Ammon's horn (tissue), 1 donor: ENCODE measurements around the gene AFF2.

Experiments used
- DNase-seq: peaks from one replicate; pipeline ENCODE4 v3.0.0-alpha.2; 2016; ENCODE audit warnings: low spot score

AFF2 gene

DNA sequence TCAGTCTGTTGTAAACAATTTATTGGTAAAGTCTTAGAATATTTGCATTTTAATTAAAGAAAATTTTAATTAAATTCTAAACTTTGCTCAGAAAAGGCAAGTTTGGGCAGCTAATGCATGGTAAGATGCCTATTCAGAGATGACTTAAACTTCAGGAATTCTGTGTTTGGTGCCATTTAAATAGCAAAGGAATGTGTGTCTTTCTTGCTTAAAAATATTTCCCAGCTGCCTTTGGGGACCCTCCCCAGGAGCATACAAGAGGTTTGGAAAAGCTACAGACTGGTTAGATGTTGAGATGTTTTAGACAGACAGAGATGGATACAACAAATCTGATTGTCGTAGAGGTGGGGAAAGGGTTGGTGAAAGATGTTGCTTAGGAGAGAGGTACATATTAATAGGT lies 36.5 kb downstream of the AFF2 start:
- DNase-seq: no peak

GRCh38 chrX:148537556-148538182 lies 37.3 kb downstream of the AFF2 start:
- no peak for DNase-seq

- no peak for DNase-seq
These were observed 38.2 kb downstream of the AFF2 start for GRCh38 chrX:148538582-148538981.

DNA sequence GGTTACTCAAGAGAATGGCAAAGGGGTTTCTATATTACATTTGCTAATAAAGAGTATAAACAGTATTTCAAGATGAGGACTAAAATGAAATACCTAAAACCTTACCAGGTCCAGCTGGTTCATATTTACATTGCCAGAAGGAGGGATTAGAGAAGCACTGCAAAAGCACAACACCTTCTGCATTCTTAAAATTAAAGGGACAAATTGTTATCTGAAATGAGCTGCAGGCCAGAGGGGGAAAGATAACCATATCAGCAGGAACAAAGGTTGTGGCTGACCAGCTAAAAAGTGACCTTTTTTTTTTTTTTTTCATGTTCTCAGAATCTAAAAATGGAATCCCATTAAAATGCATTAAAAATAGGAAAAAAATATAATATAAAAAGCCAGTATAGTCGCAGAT lies 39.7 kb downstream of the AFF2 start:
- DNase-seq: no peak

- DNase-seq: no peak
These were observed 40.5 kb downstream of the AFF2 start for GRCh38 chrX:148540671-148541583.

- no peak for DNase-seq
These were observed 41.1 kb downstream of the AFF2 start for GRCh38 chrX:148541584-148541940.

GRCh38 chrX:148542481-148543255 lies 42.3 kb downstream of the AFF2 start:
- no peak for DNase-seq

GRCh38 chrX:148552775-148553174 lies 52.4 kb downstream of the AFF2 start:
- no peak for DNase-seq

DNA sequence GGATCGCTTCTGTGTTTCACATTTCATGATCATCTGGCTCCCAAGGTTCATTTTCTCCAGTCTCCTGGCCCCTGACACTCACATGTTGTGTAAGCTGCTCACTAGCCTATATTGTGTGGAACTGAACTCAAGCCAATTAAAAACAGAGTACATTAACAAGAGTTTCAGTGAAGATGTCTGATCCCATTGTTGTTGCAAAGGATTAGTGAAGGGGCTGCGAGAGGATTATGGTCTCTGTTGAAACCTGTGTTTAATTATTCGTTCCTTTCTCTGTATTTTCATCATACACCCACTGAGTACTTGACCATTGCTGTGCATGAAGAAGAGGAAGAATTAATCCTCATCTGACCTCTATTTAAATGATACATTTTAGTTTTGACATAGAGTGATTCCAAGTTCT lies 54.7 kb downstream of the AFF2 start:
- no peak for DNase-seq

- no peak for DNase-seq
These were observed 55.3 kb downstream of the AFF2 start for GRCh38 chrX:148555571-148556243.

GRCh38 chrX:148556498-148556897 lies 56.1 kb downstream of the AFF2 start:
- DNase-seq: no peak

DNA sequence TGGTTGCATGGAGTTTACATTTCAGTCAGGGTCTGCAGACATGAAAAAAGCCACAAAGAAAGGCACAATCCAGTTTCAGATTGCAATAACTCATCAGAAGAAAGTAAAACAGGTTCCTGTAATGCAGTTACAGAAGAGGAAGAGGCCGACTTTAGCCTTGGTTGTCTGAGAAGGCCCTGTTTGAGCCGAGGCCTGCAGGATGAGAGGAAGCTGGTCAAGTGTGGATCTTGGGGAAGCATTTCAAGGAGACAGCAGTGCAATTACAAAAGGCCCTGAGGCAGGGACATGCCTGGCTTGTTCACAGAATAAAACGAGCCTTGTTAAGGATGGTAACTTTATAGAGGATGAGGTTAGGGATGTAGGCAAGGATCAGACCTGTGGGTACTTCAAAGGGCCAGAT lies 62.4 kb downstream of the AFF2 start:
- DNase-seq: no peak

DNA sequence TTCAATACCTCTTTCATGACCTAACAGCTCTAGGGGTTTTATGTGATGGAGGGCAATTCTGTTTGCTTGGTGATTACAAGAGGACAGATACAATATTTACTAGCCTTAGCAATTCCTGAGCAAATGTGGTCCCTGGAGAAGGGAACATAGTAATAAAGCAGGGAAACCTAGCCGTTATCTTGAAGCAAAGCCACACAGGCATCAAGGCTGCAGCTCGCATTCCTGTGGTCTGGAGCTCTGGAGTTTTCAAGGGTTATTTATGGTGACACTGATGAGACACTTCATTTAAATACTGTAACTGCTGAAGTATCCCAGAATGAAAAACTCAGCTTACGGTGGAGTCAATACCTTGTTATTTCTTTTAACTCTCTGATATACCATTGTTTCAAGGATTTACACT lies 66.8 kb downstream of the AFF2 start:
- DNase-seq: no peak

DNA sequence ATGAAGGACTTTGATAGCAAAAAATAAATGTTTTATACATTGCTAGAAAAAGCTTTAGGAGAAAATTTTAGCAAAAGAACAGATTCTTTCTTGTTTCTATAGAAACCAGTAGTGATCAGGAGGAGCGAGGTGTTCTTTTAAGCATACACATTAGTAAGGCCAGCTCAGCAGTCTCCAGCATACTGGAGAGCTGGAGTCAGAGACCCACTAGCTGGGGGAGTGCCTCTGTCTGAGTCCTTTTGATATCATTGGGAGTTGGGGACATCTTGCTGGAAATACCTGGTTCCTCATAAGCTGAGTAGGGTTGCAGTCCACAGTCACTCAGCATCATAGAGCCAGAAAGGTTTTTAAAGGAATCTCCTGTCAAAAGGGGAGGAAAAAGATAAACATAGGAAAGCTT lies 67.4 kb downstream of the AFF2 start:
- DNase-seq: no peak

- DNase-seq: no peak
These were observed 68.3 kb downstream of the AFF2 start for GRCh38 chrX:148568763-148569162.

DNA sequence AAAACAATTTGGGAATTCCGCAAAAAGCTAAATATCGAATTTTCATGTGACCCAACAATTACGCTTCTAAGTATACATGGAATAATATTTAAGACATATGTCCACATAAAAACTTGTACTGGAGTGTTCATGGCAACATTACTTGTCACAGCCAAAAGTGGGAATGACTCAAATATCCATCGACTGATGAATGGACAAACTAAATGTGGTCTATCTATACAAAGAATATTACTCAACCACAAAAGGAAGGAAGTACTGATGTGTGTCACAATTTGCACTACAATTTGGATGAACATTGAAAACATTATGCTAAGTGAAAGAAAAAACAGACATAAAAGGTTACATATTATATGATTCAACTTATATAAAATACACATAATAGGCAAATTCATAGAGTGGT lies 71.9 kb downstream of the AFF2 start:
- no peak for DNase-seq

DNA sequence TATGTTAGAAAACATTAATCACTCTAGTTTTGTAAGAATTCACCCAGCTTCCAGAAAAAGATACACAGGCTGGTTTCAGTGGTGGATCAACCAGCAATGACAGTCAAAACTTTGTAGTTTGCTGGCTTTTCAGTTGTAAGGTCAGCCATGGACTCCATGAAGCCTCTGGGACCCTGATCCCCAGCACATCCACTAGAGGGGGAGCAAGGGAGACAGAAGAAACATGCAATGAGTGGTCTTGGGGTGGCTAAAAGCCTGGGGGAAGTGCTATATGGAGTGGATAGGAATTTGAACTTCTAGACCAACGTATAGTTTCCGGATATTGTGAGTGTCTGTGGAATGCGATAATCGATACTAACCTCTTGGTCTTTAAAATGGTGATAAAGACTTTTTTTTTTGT lies 72.7 kb downstream of the AFF2 start:
- DNase-seq: no peak

DNA sequence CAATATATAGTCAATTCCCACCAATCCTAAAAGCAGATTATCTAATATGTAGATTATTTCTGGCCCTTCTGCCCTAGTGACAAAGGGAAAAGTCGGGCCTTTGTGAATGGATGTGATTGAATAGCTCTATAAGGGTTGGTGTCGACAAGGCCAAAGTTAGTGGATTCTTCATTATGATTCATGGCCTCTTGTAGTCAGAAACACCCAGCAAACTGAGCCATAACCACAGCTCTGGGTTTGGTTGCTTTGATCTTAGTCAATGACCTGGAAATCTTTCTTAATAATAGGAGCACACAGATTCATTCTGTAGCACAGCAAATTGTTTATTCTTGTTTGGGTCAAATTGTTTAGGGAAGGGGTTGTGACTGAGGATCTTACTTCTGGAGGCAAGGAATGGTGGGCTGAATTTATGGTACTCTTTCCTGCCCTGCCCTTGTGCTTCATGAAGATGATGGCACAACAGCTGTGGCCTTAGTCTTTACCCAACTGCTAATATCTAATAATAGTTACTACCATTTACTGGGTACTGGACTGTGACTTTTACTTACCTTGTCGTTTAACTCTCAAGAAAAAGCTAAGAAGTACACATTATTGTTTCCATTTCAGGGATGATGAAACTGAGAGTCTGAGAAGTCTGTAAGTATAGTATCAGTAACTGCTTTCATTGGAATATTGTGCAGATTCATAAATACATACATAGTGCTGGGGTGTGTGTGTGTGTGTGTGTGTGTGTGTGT lies 74.0 kb downstream of the AFF2 start:
- DNase-seq: no peak

- no peak for DNase-seq
These were observed 76.0 kb downstream of the AFF2 start for GRCh38 chrX:148576396-148576795.

DNA sequence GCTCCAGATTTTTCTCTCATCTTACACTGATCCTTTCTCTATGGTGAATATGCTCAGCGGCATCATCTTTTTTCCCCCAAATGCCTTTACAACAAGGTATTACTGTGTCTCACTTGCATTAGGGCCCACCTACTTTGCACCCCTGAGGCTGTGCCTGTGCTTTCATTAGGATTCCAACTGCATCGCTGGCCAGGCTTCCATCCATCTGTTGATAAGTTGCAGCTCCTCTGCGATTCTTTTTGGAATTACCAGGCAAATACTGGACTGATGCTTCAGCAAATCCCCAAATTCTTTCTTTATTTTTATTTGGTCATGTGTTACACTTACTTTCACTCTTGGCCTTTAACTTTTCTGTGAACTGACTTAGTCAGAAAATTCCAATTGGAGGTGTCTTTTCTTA lies 77.3 kb downstream of the AFF2 start:
- no peak for DNase-seq

DNA sequence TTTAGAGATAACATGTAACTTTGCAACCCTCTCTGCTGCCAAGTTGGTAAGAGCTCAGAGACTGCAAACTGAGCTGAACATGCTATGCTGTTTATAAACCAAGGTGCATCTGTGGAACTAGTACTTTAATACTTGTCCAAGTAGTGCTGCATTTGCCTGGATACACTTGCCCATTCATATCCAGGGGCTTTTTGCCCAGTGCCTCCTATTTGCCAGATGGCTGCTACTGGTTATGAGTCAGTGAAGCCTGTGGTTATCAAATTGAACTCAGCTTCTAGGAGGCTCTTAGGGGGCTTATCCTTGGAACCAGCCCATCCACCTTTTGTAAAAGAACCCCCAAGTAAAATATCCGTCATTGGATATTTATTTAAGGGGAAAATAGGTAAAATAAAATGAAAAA lies 79.6 kb downstream of the AFF2 start:
- no peak for DNase-seq

- no peak for DNase-seq
These were observed 81.9 kb downstream of the AFF2 start for GRCh38 chrX:148582353-148582752.
